GM12873 (cell line): ENCODE measurements around the gene GAD1.

Source experiments
- TF ChIP-seq, protein P1 (sequence below): IDR thresholded peaks from 2 replicates; pipeline ENCODE4 v1.5.1; 2012; ENCODE audit warnings: low read depth, mild to moderate bottlenecking, moderate library complexity, low read length, control low read depth; ENCODE audit not compliant: insufficient read depth; ENCODE audit errors: missing control alignments

The GAD1 gene

GRCh38 chr2:170779304-170779703 lies 37.4 kb upstream of the GAD1 start:
- TF ChIP-seq, protein P1, sequence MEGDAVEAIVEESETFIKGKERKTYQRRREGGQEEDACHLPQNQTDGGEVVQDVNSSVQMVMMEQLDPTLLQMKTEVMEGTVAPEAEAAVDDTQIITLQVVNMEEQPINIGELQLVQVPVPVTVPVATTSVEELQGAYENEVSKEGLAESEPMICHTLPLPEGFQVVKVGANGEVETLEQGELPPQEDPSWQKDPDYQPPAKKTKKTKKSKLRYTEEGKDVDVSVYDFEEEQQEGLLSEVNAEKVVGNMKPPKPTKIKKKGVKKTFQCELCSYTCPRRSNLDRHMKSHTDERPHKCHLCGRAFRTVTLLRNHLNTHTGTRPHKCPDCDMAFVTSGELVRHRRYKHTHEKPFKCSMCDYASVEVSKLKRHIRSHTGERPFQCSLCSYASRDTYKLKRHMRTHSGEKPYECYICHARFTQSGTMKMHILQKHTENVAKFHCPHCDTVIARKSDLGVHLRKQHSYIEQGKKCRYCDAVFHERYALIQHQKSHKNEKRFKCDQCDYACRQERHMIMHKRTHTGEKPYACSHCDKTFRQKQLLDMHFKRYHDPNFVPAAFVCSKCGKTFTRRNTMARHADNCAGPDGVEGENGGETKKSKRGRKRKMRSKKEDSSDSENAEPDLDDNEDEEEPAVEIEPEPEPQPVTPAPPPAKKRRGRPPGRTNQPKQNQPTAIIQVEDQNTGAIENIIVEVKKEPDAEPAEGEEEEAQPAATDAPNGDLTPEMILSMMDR = no peak

DNA sequence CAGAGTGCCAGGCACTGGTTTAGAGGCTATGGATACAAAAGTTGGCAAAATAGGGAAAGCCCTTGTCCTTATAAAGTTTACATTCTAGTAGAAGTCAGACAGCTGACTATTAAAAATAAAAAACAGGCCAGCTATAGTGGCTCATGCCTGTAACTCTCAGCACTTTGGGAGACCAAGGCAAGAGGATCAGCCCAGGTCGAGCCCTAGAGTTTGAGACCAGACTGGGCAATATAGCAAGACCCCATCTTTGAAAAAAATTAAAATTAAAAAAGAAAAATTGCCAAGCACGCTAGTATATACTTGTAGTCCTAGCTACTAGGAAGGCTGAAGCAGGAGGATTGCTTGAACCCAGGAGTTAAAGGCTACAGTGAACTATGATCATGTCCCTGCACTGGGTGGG lies 34.0 kb upstream of the GAD1 start:
- TF ChIP-seq, protein P1 = no peak

DNA sequence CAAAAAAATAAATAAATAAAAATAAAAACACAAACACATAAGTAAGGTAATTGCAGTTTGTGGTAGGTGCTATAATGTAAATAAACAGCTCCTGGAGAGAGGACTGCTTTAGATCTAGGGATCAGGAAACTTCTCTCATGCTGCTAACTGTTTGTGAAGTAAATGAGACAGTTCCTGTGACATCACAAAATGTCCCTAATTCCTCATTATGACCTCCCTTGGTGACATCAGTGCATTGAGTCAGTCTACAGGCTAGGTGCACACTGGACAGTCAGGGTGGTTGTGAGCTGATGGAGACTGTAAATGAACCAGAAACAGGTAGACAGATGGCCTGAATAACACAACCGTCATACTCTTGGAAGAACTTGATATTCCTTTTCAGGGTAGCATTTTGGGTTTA lies 33.1 kb upstream of the GAD1 start:
- TF ChIP-seq, protein P1 = no peak

DNA sequence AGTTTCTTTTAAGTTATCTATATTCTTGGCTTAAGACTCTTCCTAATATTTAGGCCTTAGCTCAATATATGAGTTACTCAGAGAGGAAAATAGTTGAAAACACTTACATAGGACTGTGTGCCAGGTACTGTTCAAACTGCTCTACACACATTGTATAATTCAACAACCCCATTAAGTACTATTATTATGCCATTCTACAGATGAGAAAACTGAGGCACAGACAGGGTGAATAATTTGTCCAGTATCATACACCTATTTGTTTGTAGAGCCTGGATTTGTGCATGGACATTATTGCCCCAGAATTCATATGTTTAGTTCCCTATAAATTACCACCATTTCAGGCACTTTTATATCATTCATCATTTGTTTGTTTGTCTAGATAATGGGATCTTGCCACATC lies 17.7 kb upstream of the GAD1 start:
- TF ChIP-seq, protein P1 = no peak

DNA sequence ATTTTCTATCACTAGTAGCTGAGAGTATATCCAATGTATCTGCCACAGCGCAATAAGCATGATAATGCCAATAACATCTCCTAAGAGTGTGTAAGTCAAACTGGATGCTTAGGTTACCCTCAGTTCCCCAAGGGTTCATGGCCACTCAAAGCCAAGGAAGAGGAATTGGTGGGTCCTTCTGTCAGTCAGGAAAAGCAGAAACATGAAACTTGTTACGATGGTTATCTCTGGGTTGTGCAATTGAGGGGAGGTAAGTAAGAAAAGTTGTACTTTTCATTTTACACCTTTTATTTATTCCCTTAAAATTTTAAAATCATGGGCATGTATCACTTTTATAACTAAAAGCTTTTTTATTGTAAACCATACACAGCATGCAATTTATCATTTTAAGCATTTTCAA lies 10.1 kb upstream of the GAD1 start:
- TF ChIP-seq, protein P1 = no peak

DNA sequence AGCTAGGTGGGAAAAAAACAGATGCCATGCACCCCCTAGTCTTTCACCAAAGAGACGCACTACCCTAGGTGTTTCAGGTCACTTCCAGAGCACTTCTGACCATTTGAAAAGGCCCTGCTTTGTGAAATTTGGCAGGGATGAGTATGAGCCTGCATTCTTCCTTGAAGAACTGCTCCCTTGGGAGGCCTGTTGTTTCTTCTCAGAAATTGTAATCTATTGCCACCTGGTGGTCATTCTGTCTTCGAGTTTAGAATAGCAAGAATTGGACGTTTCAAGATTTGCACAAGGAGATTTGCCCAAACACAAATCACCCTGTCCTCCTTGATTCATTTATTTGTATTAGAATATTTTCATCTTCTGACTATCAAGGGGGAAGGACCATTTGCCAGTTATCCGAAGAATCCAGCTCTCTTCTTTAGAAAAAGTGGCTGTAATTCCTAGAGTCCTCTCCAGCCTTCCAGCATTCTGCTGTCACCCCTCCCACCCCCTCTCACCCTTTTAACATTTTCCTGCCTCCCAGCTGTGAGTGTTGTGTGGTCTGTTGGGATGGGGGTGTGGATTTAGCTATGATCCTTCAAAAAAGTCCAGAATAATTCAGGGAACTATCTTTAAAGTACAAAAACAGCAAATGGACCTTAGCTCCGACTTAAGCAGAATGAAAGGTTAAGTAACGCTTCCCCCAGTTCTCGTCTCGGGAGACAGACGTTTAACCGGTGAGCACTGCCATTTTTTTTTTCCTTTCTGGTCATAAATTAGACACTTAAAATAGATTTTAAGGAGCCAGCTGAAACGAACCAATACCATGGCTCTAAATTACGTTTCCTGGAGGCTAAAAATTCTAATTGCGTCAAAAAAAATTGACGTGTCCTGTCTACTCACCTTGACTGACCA lies 3.7 kb upstream of the GAD1 start:
- TF ChIP-seq, protein P1 = peak; percentile 63

DNA sequence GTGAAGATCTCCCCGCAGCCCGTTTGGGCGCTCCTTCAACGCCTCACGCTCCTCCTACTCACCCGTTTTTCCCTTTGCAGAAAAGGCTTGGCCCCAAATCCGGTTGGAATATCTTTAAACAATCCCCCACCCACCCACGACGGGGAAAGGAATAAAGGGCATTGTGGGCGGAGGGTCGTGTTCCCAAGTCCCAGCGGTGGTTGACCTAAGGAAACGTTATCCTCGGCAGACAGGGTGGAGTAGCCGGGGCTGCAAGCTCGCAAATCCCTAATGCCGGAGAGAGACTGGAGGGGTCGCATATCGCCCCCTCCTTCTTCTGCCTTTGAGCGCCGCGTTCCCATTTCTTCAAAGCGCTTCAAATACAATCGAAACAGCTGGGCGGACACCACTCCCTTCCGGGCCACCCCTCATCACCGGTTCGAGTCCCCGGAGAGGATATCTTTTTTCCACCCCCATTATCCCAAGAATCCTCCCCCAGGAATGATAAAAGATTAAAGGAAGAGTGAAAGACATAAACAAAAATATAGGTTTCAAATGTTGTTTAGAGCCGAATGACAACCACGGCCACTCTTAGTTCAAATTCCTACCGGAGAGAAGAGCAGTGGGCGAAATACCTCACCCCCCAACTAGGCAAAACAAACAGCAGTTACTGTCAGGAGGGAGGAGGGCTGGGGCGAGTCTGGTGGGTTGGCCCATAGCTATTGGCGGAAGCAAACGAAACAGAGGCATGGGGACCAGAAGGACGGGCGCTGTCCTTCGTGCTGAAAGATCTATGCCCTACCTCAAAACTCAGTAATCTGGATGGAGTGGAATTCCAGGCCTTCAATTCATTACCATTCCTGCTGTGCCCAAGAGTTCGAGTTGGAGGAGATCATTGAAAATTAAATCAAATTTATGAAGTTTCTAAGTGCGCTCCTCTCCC lies 2.8 kb upstream of the GAD1 start:
- TF ChIP-seq, protein P1 = no peak
